MM.1S (cell line): ENCODE measurements around the gene ZNF225.

Source experiments
- EZH2 ChIP-seq: fragments of 300-600 bp; sonication (generic); optimal IDR thresholded peaks from 2 replicates; pipeline ENCODE3; 2017; ENCODE audit warnings: low read depth, mild to moderate bottlenecking, antibody characterized with exemption, low read length, mixed read lengths
- EZH2phosphoT487 ChIP-seq: fragments of 300-600 bp; sonication (generic); IDR thresholded peaks from 2 replicates; pipeline ENCODE4 v1.6.1; 2018; ENCODE audit warnings: antibody characterized with exemption, low read length

GRCh38 chr19:44131955-44132354 lies 18.8 kb downstream of the ZNF225 start:
- TF ChIP-seq EZH2phosphoT487 (no peak), EZH2 (no peak)
